Keratinocyte (primary cell): ENCODE measurements around the gene RANBP3. TPM values are rescaled to one million over a fixed set of nuclear protein-coding genes. Genes with fewer than 3 reads are reported as not detected.

Experiments used
- DNase-seq: peaks from one replicate; pipeline ENCODE4 v3.0.0-alpha.2; 2011; ENCODE audit warnings: low read depth, missing footprints, low spot score
- FAIRE-seq: peaks from 2 replicates; lab custom pipeline; 2011; peaks lifted over from hg19 to GRCh38; lab: Jason Lieb, UNC
- H2AFZ ChIP-seq: 2 replicates; pipeline ENCODE4 v1.6.0; 2012; ENCODE audit warnings: low read length, control low read depth, inconsistent platforms; ENCODE audit not compliant: control insufficient read depth
- H3K27ac ChIP-seq: 2 replicates; pipeline ENCODE4 v1.5.1; 2011; ENCODE audit warnings: low read length; ENCODE audit not compliant: control insufficient read depth, insufficient read depth
- H3K27me3 ChIP-seq: 3 replicates; pipeline ENCODE4 v1.6.0; 2011; ENCODE audit warnings: low read length; ENCODE audit not compliant: control insufficient read depth, insufficient read depth; ENCODE audit errors: extremely low read depth
- H3K36me3 ChIP-seq, 2 experiments: 2 replicates in 1 of 2; 3 replicates in 1 of 2; pipeline ENCODE4 v1.5.1; 2011; ENCODE audit warnings: low read length in 2 of 2, mild to moderate bottlenecking in 1 of 2; ENCODE audit not compliant: control insufficient read depth in 2 of 2, insufficient read depth in 2 of 2; ENCODE audit errors: extremely low read depth in 1 of 2
- H3K4me1 ChIP-seq: 3 replicates; pipeline ENCODE4 v1.5.1; 2011; ENCODE audit warnings: low read length; ENCODE audit not compliant: control insufficient read depth, insufficient read depth; ENCODE audit errors: extremely low read depth
- H3K4me2 ChIP-seq: 3 replicates; pipeline ENCODE4 v1.6.0; 2011; ENCODE audit warnings: low read depth, low read length; ENCODE audit not compliant: control insufficient read depth, insufficient read depth; ENCODE audit errors: extremely low read depth
- H3K4me3 ChIP-seq, 3 experiments: fragments of 200-600 bp in 1 of 3; sonication (generic) in 1 of 3; 2 replicates in 2 of 3; 3 replicates in 1 of 3; pipeline ENCODE4 v1.5.1; 2011 to 2016; ENCODE audit warnings: low read length in 3 of 3, mild to moderate bottlenecking in 3 of 3, control low read depth in 2 of 3, inconsistent platforms in 1 of 3, low read depth in 1 of 3, mixed read lengths in 1 of 3, mixed run types in 1 of 3, moderate library complexity in 1 of 3; ENCODE audit not compliant: control insufficient read depth in 2 of 3, insufficient read depth in 2 of 3; ENCODE audit errors: extremely low read depth in 1 of 3
- H3K79me2 ChIP-seq: 2 replicates; pipeline ENCODE4 v1.6.0; 2012; ENCODE audit warnings: low read length; ENCODE audit not compliant: control insufficient read depth, insufficient read depth
- H3K9ac ChIP-seq: 3 replicates; pipeline ENCODE4 v1.6.0; 2011; ENCODE audit warnings: low read length; ENCODE audit not compliant: control insufficient read depth, insufficient read depth; ENCODE audit errors: extremely low read depth
- H3K9me1 ChIP-seq: 3 replicates; pipeline ENCODE4 v1.6.0; 2011; ENCODE audit warnings: low read length; ENCODE audit not compliant: control insufficient read depth, insufficient read depth; ENCODE audit errors: extremely low read depth
- H3K9me3 ChIP-seq: 2 replicates; pipeline ENCODE4 v1.5.1; 2012; ENCODE audit warnings: low read depth, low read length; ENCODE audit not compliant: control insufficient read depth
- H4K20me1 ChIP-seq: 3 replicates; pipeline ENCODE4 v1.6.0; 2011; ENCODE audit warnings: low read length; ENCODE audit not compliant: control insufficient read depth, insufficient read depth; ENCODE audit errors: extremely low read depth
- EZH2 ChIP-seq: IDR thresholded peaks from one replicate; pipeline ENCODE4 v1.6.1; 2012; ENCODE audit warnings: inconsistent platforms, mild to moderate bottlenecking, low read length, moderate library complexity
- dilution Hi-C: fragments of 300-500 bp; cut with MboI; formaldehyde crosslinking; loops from one replicate; pipeline ENCODE4 v1.7.0; 2020; ENCODE audit warnings: low sequenced_read_pairs; ENCODE audit not compliant: extremely low pct_ligation_motif_present
- polyA plus RNA-seq, 5 experiments: library from polyadenylated mRNA; depleted of rRNA in 3 of 5; stranded (reverse) in 3 of 5; stranded (forward) in 1 of 5; unstranded in 1 of 5; fragments of >200 nt; gene quantifications; 1 replicate in 1 of 5; 2 replicates in 3 of 5; 3 replicates in 1 of 5; pipeline versions ENCODE4 v1.2.1 to v1.2.3, GENCODE V29; 2011 to 2012; ENCODE audit warnings: missing spikeins in 2 of 5, low read depth in 1 of 5, low replicate concordance in 1 of 5
- TF ChIP-seq, protein P1 (sequence below), 3 experiments: IDR thresholded peaks in 1 of 3; conservative IDR thresholded peaks in 1 of 3; optimal IDR thresholded peaks in 1 of 3; 2 replicates in 2 of 3; 3 replicates in 1 of 3; pipeline versions ENCODE3 to v1.5.1; 2011; ENCODE audit warnings: low read length in 3 of 3, mild to moderate bottlenecking in 3 of 3, moderate library complexity in 2 of 3, control low read depth in 1 of 3, inconsistent platforms in 1 of 3; ENCODE audit not compliant: insufficient read depth in 2 of 3; ENCODE audit errors: extremely low read depth in 1 of 3

Gene RANBP3
- polyA plus RNA-seq, 1 donor (not counting 4 experiments of a cell fraction or from before 2014, with no cell fraction given) = 36.4 TPM

DNA sequence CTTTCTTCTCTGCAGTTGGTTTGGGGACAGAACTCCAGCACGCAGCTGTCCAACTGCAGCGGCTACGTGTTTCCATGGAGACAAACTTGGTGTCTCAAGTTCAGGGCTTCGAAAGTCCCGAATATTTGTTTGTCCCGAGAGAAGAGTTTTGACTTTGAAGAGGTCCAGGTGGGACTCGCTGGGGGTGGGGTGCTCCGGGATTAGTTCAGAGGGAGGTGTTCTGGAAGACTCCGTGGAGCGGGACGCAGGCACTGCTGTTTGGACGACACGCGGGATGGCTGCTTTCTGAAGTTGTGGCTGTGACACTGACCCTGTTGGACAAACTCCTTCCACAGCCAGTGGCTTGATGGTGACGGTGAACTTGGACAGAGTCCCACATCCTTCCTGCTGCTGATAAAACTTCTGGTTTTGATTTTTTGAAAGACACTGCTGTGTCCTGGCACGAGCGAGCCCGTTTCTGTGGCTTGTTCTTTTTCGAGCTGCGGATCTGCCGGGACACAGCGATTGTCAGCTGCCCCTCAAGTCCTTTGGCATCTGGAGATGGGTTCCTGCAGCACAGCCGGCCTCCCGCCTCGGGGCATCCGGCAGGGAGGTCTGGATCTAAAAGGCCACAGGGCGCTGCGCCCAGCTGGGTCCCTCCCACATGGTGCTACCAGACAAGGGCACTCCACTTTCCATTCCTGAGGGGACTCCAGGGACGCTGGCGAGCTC is 15.9 kb upstream of the RANBP3 start:
- TF ChIP-seq, protein P1, sequence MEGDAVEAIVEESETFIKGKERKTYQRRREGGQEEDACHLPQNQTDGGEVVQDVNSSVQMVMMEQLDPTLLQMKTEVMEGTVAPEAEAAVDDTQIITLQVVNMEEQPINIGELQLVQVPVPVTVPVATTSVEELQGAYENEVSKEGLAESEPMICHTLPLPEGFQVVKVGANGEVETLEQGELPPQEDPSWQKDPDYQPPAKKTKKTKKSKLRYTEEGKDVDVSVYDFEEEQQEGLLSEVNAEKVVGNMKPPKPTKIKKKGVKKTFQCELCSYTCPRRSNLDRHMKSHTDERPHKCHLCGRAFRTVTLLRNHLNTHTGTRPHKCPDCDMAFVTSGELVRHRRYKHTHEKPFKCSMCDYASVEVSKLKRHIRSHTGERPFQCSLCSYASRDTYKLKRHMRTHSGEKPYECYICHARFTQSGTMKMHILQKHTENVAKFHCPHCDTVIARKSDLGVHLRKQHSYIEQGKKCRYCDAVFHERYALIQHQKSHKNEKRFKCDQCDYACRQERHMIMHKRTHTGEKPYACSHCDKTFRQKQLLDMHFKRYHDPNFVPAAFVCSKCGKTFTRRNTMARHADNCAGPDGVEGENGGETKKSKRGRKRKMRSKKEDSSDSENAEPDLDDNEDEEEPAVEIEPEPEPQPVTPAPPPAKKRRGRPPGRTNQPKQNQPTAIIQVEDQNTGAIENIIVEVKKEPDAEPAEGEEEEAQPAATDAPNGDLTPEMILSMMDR (optimal IDR thresholded peaks at IDR 0.05 in 1 of 3, IDR thresholded peaks at IDR 0.05 in 1 of 3, conservative IDR thresholded peaks at IDR 0.05 in 1 of 3; ENCODE audit: extremely low read depth in 1 of 3, insufficient read depth in 2 of 3, low read length in 3 of 3) = no peak
- no peak for TF ChIP-seq EZH2
- H3K27me3 ChIP-seq = no peaks in the 10 kb centered on the region
- dilution Hi-C loops = no loop called here
- FAIRE-seq = no peak
- H4K20me1 ChIP-seq = no peaks in the 10 kb centered on the region
- H3K9me3 ChIP-seq = no peaks in the 10 kb centered on the region
- no peak overlapping the region for H3K27ac ChIP-seq
- H3K9me1 ChIP-seq = no peaks in the 10 kb centered on the region
- no peaks in the 10 kb centered on the region for H3K4me1 ChIP-seq
- H3K9ac ChIP-seq = no peak overlapping the region
- no peaks in the 10 kb centered on the region for H3K79me2 ChIP-seq
- H3K4me3 ChIP-seq = no peak overlapping the region
- DNase-seq = no peak
- H3K4me2 ChIP-seq = no peak overlapping the region
- H2AFZ ChIP-seq = no peak overlapping the region
- H3K36me3 ChIP-seq = peaks cover 0 to 10% of the 10 kb centered on the region in 2 experiments

DNA sequence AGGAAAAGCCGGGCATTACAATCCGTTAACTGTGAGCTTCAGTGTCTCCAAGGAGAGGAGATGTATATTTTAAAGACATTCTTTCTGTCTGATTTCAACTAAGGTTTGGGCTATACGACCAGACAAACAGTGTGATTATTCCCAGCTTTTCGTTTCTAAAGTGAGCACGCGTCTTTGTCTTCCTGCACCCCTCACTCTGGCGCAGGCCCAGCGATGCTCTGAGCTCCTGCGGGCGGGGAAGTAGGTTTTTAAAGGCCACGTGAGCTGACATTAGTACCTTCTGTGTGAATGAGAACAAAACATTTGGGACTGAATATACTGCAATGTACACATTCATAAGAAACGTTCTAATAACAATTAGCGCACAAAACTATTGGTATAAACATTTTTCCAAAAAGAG is 15.3 kb upstream of the RANBP3 start:
- dilution Hi-C loops = no loop called here
- Histone ChIP-seq H3K27me3 (no peaks in the 10 kb centered on the region), H2AFZ (no peak overlapping the region), H3K9ac (no peak overlapping the region), H3K9me3 (no peaks in the 10 kb centered on the region), H3K27ac (no peak overlapping the region), H3K9me1 (no peaks in the 10 kb centered on the region), H3K4me2 (no peak overlapping the region), H4K20me1 (no peaks in the 10 kb centered on the region), H3K4me1 (no peaks in the 10 kb centered on the region), H3K36me3 (peaks cover 0 to 10% of the 10 kb centered on the region in 2 experiments), H3K79me2 (no peaks in the 10 kb centered on the region), H3K4me3 (no peak overlapping the region)
- FAIRE-seq (no peak), DNase-seq (no peak)
- no peak for TF ChIP-seq EZH2
- TF ChIP-seq, protein P1 (optimal IDR thresholded peaks at IDR 0.05 in 1 of 3, IDR thresholded peaks at IDR 0.05 in 1 of 3, conservative IDR thresholded peaks at IDR 0.05 in 1 of 3; ENCODE audit: extremely low read depth in 1 of 3, insufficient read depth in 2 of 3, low read length in 3 of 3) = no peak
